Transverse colon (tissue), 4 donors: Measurements from ENCODE around the gene SPCS3. TPM values are rescaled to one million over a fixed set of nuclear protein-coding genes. Genes with fewer than 3 reads are reported as not detected.
A peak's percentile ranks its signal among the peaks of the same experiment; 100 is the strongest.

ENCODE experiments used
- DNase-seq: peaks from one replicate; pipeline ENCODE4 v3.0.0-alpha.2; 2019
- H3K27ac ChIP-seq, 4 donors: fragments of 200-600 bp; sonication (generic); 2 replicates each; pipeline ENCODE4 v1.5.1; 2016 to 2018; ENCODE audit warnings: inconsistent platforms in 4 of 4
- H3K27me3 ChIP-seq: fragments of 200-600 bp; sonication (generic); 2 replicates; pipeline ENCODE4 v1.5.1; 2017; ENCODE audit warnings: inconsistent platforms
- H3K36me3 ChIP-seq, 4 donors: fragments of 200-600 bp; sonication (generic); 2 replicates each; pipeline ENCODE4 v1.5.1; 2017 to 2019; ENCODE audit warnings: inconsistent platforms in 4 of 4
- H3K4me1 ChIP-seq, 4 donors: fragments of 200-600 bp; sonication (generic); 2 replicates each; pipeline ENCODE4 v1.5.1; 2017 to 2020; ENCODE audit warnings: inconsistent platforms in 4 of 4
- H3K4me3 ChIP-seq, 4 donors: fragments of 200-600 bp; sonication (generic); 1 replicate in 1 of 4; 2 replicates in 3 of 4; pipeline versions ENCODE4 v1.5.1 to v1.6.1; 2017 to 2019; ENCODE audit warnings: inconsistent platforms in 4 of 4
- H3K9me3 ChIP-seq, 2 donors: fragments of 200-600 bp; sonication (generic); 2 replicates each; pipeline ENCODE4 v1.5.1; 2017 to 2019; ENCODE audit warnings: inconsistent platforms in 2 of 2
- EP300 ChIP-seq: sonication (generic); formaldehyde crosslinking; IDR thresholded peaks from one replicate; pipeline ENCODE4 v1.6.1; 2017; ENCODE audit warnings: antibody characterized with exemption, low read depth
- POLR2A ChIP-seq: fragments of 450-650 bp; IDR thresholded peaks from one replicate; pipeline ENCODE4 v1.6.1; 2016; ENCODE audit warnings: antibody characterized with exemption, mild to moderate bottlenecking, moderate library complexity
- POLR2AphosphoS5 ChIP-seq, 3 donors: sonication (generic); formaldehyde crosslinking; IDR thresholded peaks; one replicate each; pipeline ENCODE4 v1.6.1; 2016; ENCODE audit warnings: antibody characterized with exemption in 3 of 3
- WGBS, 2 donors: methylation state at CpG; one replicate each; pipeline ENCODE4 v1.1.5; 2018; ENCODE audit warnings: low coverage in 1 of 2; 5-methylcytosine and 5-hydroxymethylcytosine counted together
- in situ Hi-C, 4 donors: fragments of 200-750 bp; cut with MboI; loops; one replicate each; pipeline versions ENCODE4 v1.15.0 to v1.15.1; 2017; ENCODE audit warnings: low sequenced_read_pairs in 3 of 4, low pct_ligation_motif_present in 1 of 4, low pct_unique_long_range_greater_than_20kb in 1 of 4
- intact Hi-C: fragments of 100-400 bp; cut with DNase I; formaldehyde crosslinking; loops from one replicate; pipeline ENCODE4 v1.15.1; 2023; ENCODE audit warnings: low total_unique reads
- total RNA-seq, 4 donors: library from RNA; depleted of rRNA; stranded (reverse); fragments of >200 nt; gene quantifications; one replicate each; pipeline ENCODE4 v1.1.0, GENCODE V29; 2016
- TF ChIP-seq, protein P1 (sequence below), 5 experiments: fragments of 200-600 bp in 3 of 5; fragments of 450-650 bp in 2 of 5; sonication (generic) in 3 of 5; IDR thresholded peaks; 1 replicate in 2 of 5; 2 replicates in 3 of 5; pipeline ENCODE4 v1.5.1; 2016 to 2017; ENCODE audit warnings: antibody characterized with exemption in 5 of 5, inconsistent platforms in 3 of 5, mild to moderate bottlenecking in 2 of 5, moderate library complexity in 1 of 5

The SPCS3 gene
- total RNA-seq, 4 donors from 2014 or later, result 23.2 to 77.8 (median 33.8) TPM

DNA sequence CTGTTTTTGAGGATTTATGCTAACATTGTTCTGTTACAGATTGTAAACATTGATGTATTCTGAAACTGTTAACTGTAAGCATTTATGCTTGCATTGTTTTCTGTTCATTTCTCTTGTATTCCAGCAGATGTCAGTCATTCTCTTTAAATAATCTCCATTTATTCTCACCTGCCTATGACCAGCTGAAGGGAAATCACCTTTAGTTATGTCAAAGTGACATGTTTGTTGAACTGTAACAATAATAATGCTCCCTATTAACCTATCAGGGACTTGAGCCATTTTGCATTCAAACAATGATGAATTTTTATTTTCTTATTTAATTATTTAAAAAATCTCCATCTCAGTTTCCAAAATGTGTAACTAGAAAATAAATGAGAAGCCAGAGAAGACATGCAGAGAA, 58.0 kb downstream of the SPCS3 start:
- H3K27me3 ChIP-seq, result no peaks in the 10 kb centered on the region
- intact Hi-C loops, result no loop called here
- no peak for DNase-seq
- H3K4me1 ChIP-seq, result no peaks in the 10 kb centered on the region
- H3K4me3 ChIP-seq, result no peak overlapping the region
- no peaks in the 10 kb centered on the region for H3K36me3 ChIP-seq
- no peak overlapping the region for H3K27ac ChIP-seq
- H3K9me3 ChIP-seq, result no peaks in the 10 kb centered on the region
- in situ Hi-C loops, result loop anchor here in 3 of 4 donors (10.0 to 25.0 kb wide), 3 partner anchors 657 to 667 kb away; no protein-coding TSS in a partner anchor
- no peak for TF ChIP-seq POLR2AphosphoS5 (IDR thresholded peaks at IDR 0.05)
- no peak for TF ChIP-seq POLR2A
- TF ChIP-seq, protein P1, sequence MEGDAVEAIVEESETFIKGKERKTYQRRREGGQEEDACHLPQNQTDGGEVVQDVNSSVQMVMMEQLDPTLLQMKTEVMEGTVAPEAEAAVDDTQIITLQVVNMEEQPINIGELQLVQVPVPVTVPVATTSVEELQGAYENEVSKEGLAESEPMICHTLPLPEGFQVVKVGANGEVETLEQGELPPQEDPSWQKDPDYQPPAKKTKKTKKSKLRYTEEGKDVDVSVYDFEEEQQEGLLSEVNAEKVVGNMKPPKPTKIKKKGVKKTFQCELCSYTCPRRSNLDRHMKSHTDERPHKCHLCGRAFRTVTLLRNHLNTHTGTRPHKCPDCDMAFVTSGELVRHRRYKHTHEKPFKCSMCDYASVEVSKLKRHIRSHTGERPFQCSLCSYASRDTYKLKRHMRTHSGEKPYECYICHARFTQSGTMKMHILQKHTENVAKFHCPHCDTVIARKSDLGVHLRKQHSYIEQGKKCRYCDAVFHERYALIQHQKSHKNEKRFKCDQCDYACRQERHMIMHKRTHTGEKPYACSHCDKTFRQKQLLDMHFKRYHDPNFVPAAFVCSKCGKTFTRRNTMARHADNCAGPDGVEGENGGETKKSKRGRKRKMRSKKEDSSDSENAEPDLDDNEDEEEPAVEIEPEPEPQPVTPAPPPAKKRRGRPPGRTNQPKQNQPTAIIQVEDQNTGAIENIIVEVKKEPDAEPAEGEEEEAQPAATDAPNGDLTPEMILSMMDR (IDR thresholded peaks at IDR 0.05), result peak in 4 of 5 experiments; percentile 6 to 23 (median 19)

DNA sequence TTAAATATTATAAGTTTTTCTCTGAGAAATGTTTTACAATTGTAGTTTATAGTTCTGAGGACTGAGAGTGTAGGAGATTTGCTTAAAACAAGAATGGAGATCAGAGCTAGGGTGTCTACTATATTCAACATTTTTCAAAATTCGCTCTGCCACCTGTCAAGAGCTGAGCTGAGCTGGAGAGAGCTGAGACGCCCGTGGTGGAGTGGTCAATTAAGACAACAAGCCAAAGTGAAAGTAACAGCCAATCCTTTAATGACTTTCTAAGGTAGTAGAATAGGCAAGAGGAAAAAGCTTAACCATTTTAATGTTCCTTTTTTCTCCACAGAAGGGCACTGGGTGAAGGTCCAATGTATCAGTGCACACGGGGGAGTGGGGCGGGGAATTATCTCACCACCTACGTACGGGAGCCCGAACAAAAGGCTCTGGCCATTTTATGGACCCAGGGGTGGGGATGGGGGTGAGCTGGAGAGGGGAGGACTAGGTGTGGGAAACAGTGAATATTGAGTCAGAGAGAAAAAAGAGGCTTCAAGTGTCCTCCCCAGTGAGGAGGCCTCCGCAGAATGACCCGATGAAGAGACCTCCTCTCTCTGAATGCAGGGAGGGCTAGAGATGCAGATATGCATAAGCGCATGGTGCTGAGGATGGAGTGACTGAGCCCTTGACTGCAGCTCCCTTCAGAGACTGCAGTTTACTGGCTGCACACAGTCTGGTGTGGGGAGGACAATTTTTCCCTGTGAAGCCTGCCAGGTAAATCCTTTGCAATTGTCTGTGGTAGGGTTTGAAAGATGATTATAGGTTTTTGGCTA, 60.8 kb downstream of the SPCS3 start:
- no peaks in the 10 kb centered on the region for H3K9me3 ChIP-seq
- intact Hi-C loops, result no loop called here
- in situ Hi-C loops, result loop anchor here in 1 of 4 donors (25.0 kb wide), 1 partner anchor 657 kb away; no protein-coding TSS in a partner anchor
- no peaks in the 10 kb centered on the region for H3K36me3 ChIP-seq
- 46 to 57% methylated on average over 6 to 11 of the region's 11 CpGs for WGBS, 2 donors
- no peak overlapping the region for H3K27ac ChIP-seq
- DNase-seq, result no peak
- no peaks in the 10 kb centered on the region for H3K4me1 ChIP-seq
- peak overlapping the region in 1 of 4 donors; percentile 24 for H3K4me3 ChIP-seq
- H3K27me3 ChIP-seq, result no peaks in the 10 kb centered on the region
- TF ChIP-seq POLR2AphosphoS5 (IDR thresholded peaks at IDR 0.05) (no peak), POLR2A (no peak), EP300 (no peak)
- TF ChIP-seq, protein P1 (IDR thresholded peaks at IDR 0.05), result no peak

Other genes starting within 250 kb of the SPCS3 start
- not detected for gene SPATA4, start 124.4 kb upstream of the SPCS3 start, total RNA-seq
- gene ASB5, start 50.7 kb upstream of the SPCS3 start, total RNA-seq, result 1 to 10 TPM in 3 of 4 donors, not detected in 1; 1.4 to 3.8 (median 1.8) TPM